Retinal pigment epithelial cell (primary cell): ENCODE measurements around the gene APC2.

ENCODE experiments used
- DNase-seq: peaks from one replicate; pipeline ENCODE4 v3.0.0-alpha.2; 2010; ENCODE audit warnings: low read depth
- H3K4me3 ChIP-seq: 2 replicates; pipeline ENCODE4 v1.5.1; 2011; ENCODE audit warnings: mild to moderate bottlenecking, low read length, control low read depth, moderate library complexity
- TF ChIP-seq, protein P1 (sequence below): conservative IDR thresholded peaks from 2 replicates; pipeline ENCODE4 v1.5.1; 2011; ENCODE audit warnings: low read depth, low read length, control low read depth, inconsistent platforms

APC2 gene

GRCh38 chr19:1511318-1512317 is 61.7 kb downstream of the APC2 start:
- H3K4me3 ChIP-seq = no peak overlapping the region
- TF ChIP-seq, protein P1, sequence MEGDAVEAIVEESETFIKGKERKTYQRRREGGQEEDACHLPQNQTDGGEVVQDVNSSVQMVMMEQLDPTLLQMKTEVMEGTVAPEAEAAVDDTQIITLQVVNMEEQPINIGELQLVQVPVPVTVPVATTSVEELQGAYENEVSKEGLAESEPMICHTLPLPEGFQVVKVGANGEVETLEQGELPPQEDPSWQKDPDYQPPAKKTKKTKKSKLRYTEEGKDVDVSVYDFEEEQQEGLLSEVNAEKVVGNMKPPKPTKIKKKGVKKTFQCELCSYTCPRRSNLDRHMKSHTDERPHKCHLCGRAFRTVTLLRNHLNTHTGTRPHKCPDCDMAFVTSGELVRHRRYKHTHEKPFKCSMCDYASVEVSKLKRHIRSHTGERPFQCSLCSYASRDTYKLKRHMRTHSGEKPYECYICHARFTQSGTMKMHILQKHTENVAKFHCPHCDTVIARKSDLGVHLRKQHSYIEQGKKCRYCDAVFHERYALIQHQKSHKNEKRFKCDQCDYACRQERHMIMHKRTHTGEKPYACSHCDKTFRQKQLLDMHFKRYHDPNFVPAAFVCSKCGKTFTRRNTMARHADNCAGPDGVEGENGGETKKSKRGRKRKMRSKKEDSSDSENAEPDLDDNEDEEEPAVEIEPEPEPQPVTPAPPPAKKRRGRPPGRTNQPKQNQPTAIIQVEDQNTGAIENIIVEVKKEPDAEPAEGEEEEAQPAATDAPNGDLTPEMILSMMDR = no peak
- DNase-seq = no peak

GRCh38 chr19:1512671-1513498 is 63.0 kb downstream of the APC2 start, which contains the start of gene ADAMTSL5:
TSS of gene ADAMTSL5 (minus strand) at chr19:1513019. CDS start at chr19:1510943, 2,076 bp downstream.
- peak within 1 kb of the TSS; percentile 40 for H3K4me3 ChIP-seq
- TF ChIP-seq, protein P1 = no peak
- no peak for DNase-seq

GRCh38 chr19:1513499-1514294 is 63.8 kb downstream of the APC2 start:
- no peak for DNase-seq
- peak overlapping the region; percentile 25 for H3K4me3 ChIP-seq
- TF ChIP-seq, protein P1 = peak; percentile 69

DNA sequence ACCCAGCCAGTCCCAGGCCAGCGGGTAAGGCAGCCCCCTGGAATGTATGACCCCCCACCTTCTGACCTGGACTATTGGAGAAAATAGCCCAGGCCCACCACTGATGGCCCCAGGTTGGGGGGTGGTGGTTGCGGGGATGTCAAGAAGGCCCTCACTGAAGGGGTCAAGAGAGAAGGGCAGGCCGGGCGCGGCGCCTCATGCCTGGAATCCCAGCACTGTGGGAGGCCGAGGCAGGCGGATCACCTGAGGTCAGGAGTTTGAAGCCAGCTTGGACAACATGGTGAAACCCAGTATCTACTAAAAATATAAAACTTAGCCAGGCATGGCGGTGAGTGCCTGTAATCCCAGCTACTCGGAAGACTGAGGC is 64.4 kb downstream of the APC2 start:
- TF ChIP-seq, protein P1 = no peak
- H3K4me3 ChIP-seq = no peak overlapping the region

DNA sequence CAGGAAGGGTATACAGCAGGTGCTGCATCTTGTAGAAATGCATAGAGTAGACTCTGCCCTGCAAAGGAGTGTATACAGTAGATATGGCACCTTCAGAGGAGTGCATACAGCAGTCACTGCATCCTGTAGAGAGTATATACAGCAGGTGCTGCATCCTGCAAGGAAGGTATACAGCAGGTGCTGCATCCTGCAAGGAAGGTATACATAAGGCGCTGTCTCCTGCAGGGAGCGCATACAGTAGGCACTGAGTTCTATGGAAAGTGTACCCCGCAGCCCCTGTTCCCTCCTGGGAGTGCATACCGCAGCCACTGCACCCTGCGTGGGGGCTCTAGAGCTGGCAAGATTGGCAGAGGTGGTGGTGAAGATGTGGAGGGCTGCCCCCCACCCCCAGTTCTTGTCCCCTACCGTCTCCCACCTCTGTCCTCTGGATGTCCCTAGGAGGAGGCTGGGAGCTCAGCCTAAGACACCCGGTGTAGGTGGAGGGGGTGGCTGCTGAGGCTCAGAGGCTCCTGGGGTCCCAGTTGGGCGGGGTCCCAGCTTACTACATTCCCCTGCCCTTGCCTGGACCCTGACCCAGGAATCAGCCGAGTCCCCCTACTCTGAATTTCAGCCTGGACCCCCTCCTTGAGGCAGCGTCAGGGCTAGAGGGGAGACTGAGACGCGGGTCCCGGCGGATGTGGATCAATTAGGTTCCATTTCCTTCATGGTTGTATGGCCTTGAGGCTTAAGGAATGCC is 65.2 kb downstream of the APC2 start:
- TF ChIP-seq, protein P1 = no peak
- no peak for DNase-seq
- H3K4me3 ChIP-seq = no peak overlapping the region

More for the DNA sequence above, 64.4 kb downstream of the APC2 start:
- no peak for DNase-seq

- no peak for DNase-seq
- H3K4me3 ChIP-seq = no peak overlapping the region
- TF ChIP-seq, protein P1 = no peak
These were observed 66.5 kb downstream of the APC2 start for GRCh38 chr19:1516395-1516753.
